ENCODE data around the gene GMDS.

The GMDS gene

DNA sequence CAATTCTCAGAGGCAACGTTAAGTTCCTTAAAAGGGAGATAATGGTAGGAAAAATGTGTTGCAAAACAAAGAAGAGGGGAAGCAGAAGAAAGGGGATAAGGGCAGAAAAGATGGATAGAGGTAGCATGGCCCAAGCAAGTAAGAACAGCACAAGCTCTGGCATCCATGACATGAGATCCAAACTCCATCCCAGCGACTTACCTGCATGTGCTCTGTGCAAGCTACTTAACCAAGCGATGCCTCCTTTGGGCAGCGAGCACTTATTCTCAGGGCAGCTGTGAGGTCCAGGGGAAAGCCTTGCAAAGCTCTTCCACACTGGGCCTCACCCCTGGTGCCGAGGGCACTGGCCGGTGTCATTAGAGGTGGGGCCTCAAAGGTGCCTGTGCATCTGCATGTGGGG, 340.5 kb downstream of the GMDS start:
- Histone ChIP-seq H3K4me2 (ENCODE audit: low read depth, low read length) (no peak overlapping the region), H3K4me3 (ENCODE audit: low read length) (no peak overlapping the region), H4K20me1 (ENCODE audit: insufficient read depth, low read length) (no peaks in the 10 kb centered on the region), H3F3A (ENCODE audit: insufficient read depth, low read length) (no peaks in the 10 kb centered on the region), H3K27ac (ENCODE audit: low read length) (no peak overlapping the region), H3K9ac (ENCODE audit: low read length) (no peak overlapping the region), H3K4me1 (ENCODE audit: low read length) (no peaks in the 10 kb centered on the region), H2AFZ (ENCODE audit: low read length) (no peak overlapping the region), H3K36me3 (replicated peaks; ENCODE audit: insufficient read depth, low read length) (no peaks in the 10 kb centered on the region), H3K9me2 (replicated peaks; ENCODE audit: insufficient read depth, low read length) (no peaks in the 10 kb centered on the region), H3K79me2 (ENCODE audit: low read length) (no peaks in the 10 kb centered on the region), H3K27me3 (replicated peaks; ENCODE audit: insufficient read depth, low read length) (no peaks in the 10 kb centered on the region), H3K9me3 (replicated peaks; ENCODE audit: insufficient read depth, low read length) (no peaks in the 10 kb centered on the region)
- TF ChIP-seq EZH2 (optimal IDR thresholded peaks at IDR 0.05; ENCODE audit: low read depth, low read length) (no peak), EZH2phosphoT487 (IDR thresholded peaks at IDR 0.05; ENCODE audit: low read length) (no peak)
- TF ChIP-seq, protein P1, sequence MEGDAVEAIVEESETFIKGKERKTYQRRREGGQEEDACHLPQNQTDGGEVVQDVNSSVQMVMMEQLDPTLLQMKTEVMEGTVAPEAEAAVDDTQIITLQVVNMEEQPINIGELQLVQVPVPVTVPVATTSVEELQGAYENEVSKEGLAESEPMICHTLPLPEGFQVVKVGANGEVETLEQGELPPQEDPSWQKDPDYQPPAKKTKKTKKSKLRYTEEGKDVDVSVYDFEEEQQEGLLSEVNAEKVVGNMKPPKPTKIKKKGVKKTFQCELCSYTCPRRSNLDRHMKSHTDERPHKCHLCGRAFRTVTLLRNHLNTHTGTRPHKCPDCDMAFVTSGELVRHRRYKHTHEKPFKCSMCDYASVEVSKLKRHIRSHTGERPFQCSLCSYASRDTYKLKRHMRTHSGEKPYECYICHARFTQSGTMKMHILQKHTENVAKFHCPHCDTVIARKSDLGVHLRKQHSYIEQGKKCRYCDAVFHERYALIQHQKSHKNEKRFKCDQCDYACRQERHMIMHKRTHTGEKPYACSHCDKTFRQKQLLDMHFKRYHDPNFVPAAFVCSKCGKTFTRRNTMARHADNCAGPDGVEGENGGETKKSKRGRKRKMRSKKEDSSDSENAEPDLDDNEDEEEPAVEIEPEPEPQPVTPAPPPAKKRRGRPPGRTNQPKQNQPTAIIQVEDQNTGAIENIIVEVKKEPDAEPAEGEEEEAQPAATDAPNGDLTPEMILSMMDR (IDR thresholded peaks at IDR 0.05; ENCODE audit: low read length) = no peak
- DNase-seq = no peak

GRCh38 chr6:1904466-1904799, 341.0 kb downstream of the GMDS start:
- no peaks in the 10 kb centered on the region for H3F3A ChIP-seq (ENCODE audit: insufficient read depth, low read length)

DNA sequence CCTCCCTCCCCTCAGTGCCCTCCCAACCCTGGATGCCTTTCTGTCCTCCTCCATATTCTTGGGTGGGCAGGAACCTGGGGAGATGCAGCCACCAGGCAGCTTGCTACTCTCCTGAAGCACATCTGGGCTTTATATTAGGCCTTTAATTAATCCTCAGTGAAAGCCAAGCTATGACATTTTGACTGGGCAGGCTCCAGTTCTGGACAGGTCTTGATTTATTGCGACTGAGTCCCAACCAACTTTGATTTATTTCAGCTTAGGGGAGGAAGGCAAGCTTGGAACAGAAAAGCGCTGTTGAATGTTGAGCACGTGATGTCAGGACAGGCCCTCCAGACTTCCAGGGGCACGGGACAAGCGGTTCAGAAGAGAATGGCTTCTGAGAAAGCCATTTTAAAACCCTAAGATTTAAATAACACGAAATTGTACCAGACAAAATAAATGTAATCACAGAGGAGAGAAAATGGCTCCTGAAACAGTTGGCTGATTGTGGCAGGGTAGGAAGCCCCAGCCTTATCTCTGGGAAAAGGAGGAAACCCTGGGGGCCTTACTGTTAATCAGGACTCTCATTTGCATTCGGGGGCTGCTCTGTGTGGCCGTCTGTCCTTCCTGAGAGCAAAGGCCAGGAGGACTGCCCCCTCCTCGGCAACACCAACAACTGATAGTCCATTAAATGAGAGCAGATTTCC, 341.5 kb downstream of the GMDS start:
- Histone ChIP-seq H3K9me3 (replicated peaks; ENCODE audit: insufficient read depth, low read length) (no peaks in the 10 kb centered on the region), H3K27me3 (replicated peaks; ENCODE audit: insufficient read depth, low read length) (no peaks in the 10 kb centered on the region), H4K20me1 (ENCODE audit: insufficient read depth, low read length) (no peaks in the 10 kb centered on the region), H3F3A (ENCODE audit: insufficient read depth, low read length) (no peaks in the 10 kb centered on the region), H3K36me3 (replicated peaks; ENCODE audit: insufficient read depth, low read length) (no peaks in the 10 kb centered on the region), H3K79me2 (ENCODE audit: low read length) (no peaks in the 10 kb centered on the region), H3K4me2 (ENCODE audit: low read depth, low read length) (no peak overlapping the region), H3K4me3 (ENCODE audit: low read length) (no peak overlapping the region), H3K27ac (ENCODE audit: low read length) (no peak overlapping the region), H3K9ac (ENCODE audit: low read length) (no peak overlapping the region), H3K9me2 (replicated peaks; ENCODE audit: insufficient read depth, low read length) (no peaks in the 10 kb centered on the region), H3K4me1 (ENCODE audit: low read length) (no peaks in the 10 kb centered on the region), H2AFZ (ENCODE audit: low read length) (no peak overlapping the region)
- DNase-seq = no peak
- TF ChIP-seq EZH2 (optimal IDR thresholded peaks at IDR 0.05; ENCODE audit: low read depth, low read length) = no peak
- no peak for TF ChIP-seq EZH2phosphoT487 (IDR thresholded peaks at IDR 0.05; ENCODE audit: low read length)
- TF ChIP-seq, protein P1 (IDR thresholded peaks at IDR 0.05; ENCODE audit: low read length) = no peak

More at GRCh38 chr6:1904466-1904799, 341.0 kb downstream of the GMDS start:
- no peaks in the 10 kb centered on the region for H3K9me3 ChIP-seq (replicated peaks; ENCODE audit: insufficient read depth, low read length)
- no peaks in the 10 kb centered on the region for H3K27me3 ChIP-seq (replicated peaks; ENCODE audit: insufficient read depth, low read length)
- no peaks in the 10 kb centered on the region for H3K79me2 ChIP-seq (ENCODE audit: low read length)
- H3K4me1 ChIP-seq (ENCODE audit: low read length) = no peaks in the 10 kb centered on the region
- no peak overlapping the region for H3K4me3 ChIP-seq (ENCODE audit: low read length)
- no peaks in the 10 kb centered on the region for H3K36me3 ChIP-seq (replicated peaks; ENCODE audit: insufficient read depth, low read length)
- DNase-seq = no peak
- H3K9me2 ChIP-seq (replicated peaks; ENCODE audit: insufficient read depth, low read length) = no peaks in the 10 kb centered on the region
- H2AFZ ChIP-seq (ENCODE audit: low read length) = no peak overlapping the region
- TF ChIP-seq EZH2phosphoT487 (IDR thresholded peaks at IDR 0.05; ENCODE audit: low read length) (no peak), EZH2 (optimal IDR thresholded peaks at IDR 0.05; ENCODE audit: low read depth, low read length) (no peak)
- TF ChIP-seq, protein P1 (IDR thresholded peaks at IDR 0.05; ENCODE audit: low read length) = no peak
- no peak overlapping the region for H3K9ac ChIP-seq (ENCODE audit: low read length)
- no peaks in the 10 kb centered on the region for H4K20me1 ChIP-seq (ENCODE audit: insufficient read depth, low read length)
- no peak overlapping the region for H3K4me2 ChIP-seq (ENCODE audit: low read depth, low read length)
- H3K27ac ChIP-seq (ENCODE audit: low read length) = no peak overlapping the region
